Prostate gland (tissue), 2 donors: ENCODE results near the gene DUSP18. TPM values are rescaled to one million over a fixed set of nuclear protein-coding genes. Genes with fewer than 3 reads are reported as not detected.

Experiments
- DNase-seq: peaks from one replicate; pipeline ENCODE4 v3.0.0-alpha.2; 2019; ENCODE audit warnings: low spot score
- H3K27ac ChIP-seq, 2 donors: fragments of 200-600 bp; sonication (generic); 2 replicates each; pipeline ENCODE4 v1.5.1; 2017 to 2019
- H3K27me3 ChIP-seq: fragments of 200-600 bp; sonication (generic); replicated peaks from 2 replicates; pipeline ENCODE4 v1.5.1; 2019; ENCODE audit not compliant: insufficient read depth
- H3K36me3 ChIP-seq, 2 donors: fragments of 200-600 bp; sonication (generic); 1 replicate in 1 of 2; 2 replicates in 1 of 2; pipeline versions ENCODE4 v1.5.1 to v1.8.1; 2017 to 2019
- H3K4me1 ChIP-seq: fragments of 200-600 bp; sonication (generic); replicated peaks from 2 replicates; pipeline ENCODE4 v1.5.1; 2019
- H3K4me3 ChIP-seq, 2 donors: fragments of 200-600 bp; sonication (generic); 2 replicates each; pipeline ENCODE4 v1.5.1; 2017 to 2019
- H3K9me3 ChIP-seq: fragments of 200-600 bp; sonication (generic); 2 replicates; pipeline ENCODE4 v1.5.1; 2017
- POLR2A ChIP-seq: fragments of 450-650 bp; IDR thresholded peaks from one replicate; pipeline ENCODE4 v1.6.1; 2016; ENCODE audit warnings: antibody characterized with exemption, mild to moderate bottlenecking
- POLR2AphosphoS5 ChIP-seq: sonication (generic); formaldehyde crosslinking; IDR thresholded peaks from one replicate; pipeline ENCODE4 v1.6.1; 2017; ENCODE audit warnings: antibody characterized with exemption
- WGBS: methylation state at CpG from one replicate; pipeline ENCODE4 v1.1.5; 2018; 5-methylcytosine and 5-hydroxymethylcytosine counted together
- intact Hi-C: fragments of 100-400 bp; cut with DNase I; formaldehyde crosslinking; loops from one replicate; pipeline ENCODE4 v1.14.2; 2022
- total RNA-seq, 2 donors: library from RNA; depleted of rRNA; stranded (reverse); fragments of >200 nt; gene quantifications; one replicate each; pipeline ENCODE4 v1.1.0, GENCODE V29; 2016
- TF ChIP-seq, protein P1 (sequence below), 4 experiments: fragments of 200-600 bp in 2 of 4; fragments of 450-650 bp in 2 of 4; sonication (generic) in 2 of 4; IDR thresholded peaks; 1 replicate in 3 of 4; 2 replicates in 1 of 4; pipeline ENCODE4 v1.5.1; 2016 to 2019; ENCODE audit warnings: antibody characterized with exemption in 4 of 4, mild to moderate bottlenecking in 2 of 4, moderate library complexity in 2 of 4

Gene DUSP18
- total RNA-seq, 2 donors from 2014 or later = 12.5 to 15.6 TPM

DNA sequence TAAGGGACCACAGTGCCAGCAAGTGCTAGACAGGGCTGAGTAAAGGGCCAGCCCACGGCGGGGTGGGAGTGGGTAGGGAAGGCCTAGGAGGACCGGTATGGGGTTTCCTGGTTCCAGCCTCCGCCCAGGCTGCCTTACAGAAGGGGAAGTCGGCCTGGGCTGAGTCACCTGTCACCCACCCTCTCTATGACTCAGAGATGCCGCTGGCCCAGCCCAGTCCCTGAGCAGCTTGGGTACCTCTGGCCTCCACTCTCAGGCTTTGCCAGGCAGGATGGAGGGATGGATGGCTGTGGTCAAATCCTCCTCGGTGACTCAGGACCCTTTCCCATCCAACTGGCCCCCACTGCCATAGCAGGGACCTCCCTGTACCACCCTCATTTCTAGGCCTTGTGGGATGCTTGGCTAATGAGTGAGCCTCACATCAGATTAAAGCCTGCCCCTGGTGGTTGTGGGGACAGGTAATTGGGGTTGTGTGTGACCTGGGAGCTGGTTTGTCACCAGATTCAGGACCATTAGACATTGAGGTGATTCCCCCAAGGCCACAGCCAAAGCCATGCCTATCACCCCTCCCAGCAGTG is 18.2 kb downstream of the DUSP18 start:
- DNase-seq = no peak
- Histone ChIP-seq H3K9me3 (no peaks in the 10 kb centered on the region), H3K27me3 (no peaks in the 10 kb centered on the region), H3K4me3 (no peak overlapping the region), H3K36me3 (no peaks in the 10 kb centered on the region), H3K4me1 (no peaks in the 10 kb centered on the region), H3K27ac (no peak overlapping the region)
- TF ChIP-seq POLR2A (no peak), POLR2AphosphoS5 (no peak)
- TF ChIP-seq, protein P1, sequence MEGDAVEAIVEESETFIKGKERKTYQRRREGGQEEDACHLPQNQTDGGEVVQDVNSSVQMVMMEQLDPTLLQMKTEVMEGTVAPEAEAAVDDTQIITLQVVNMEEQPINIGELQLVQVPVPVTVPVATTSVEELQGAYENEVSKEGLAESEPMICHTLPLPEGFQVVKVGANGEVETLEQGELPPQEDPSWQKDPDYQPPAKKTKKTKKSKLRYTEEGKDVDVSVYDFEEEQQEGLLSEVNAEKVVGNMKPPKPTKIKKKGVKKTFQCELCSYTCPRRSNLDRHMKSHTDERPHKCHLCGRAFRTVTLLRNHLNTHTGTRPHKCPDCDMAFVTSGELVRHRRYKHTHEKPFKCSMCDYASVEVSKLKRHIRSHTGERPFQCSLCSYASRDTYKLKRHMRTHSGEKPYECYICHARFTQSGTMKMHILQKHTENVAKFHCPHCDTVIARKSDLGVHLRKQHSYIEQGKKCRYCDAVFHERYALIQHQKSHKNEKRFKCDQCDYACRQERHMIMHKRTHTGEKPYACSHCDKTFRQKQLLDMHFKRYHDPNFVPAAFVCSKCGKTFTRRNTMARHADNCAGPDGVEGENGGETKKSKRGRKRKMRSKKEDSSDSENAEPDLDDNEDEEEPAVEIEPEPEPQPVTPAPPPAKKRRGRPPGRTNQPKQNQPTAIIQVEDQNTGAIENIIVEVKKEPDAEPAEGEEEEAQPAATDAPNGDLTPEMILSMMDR (IDR thresholded peaks at IDR 0.05) = no peak
- 57% methylated on average over 7 of the region's 7 CpGs for WGBS
- intact Hi-C loops = no loop called here

DNA sequence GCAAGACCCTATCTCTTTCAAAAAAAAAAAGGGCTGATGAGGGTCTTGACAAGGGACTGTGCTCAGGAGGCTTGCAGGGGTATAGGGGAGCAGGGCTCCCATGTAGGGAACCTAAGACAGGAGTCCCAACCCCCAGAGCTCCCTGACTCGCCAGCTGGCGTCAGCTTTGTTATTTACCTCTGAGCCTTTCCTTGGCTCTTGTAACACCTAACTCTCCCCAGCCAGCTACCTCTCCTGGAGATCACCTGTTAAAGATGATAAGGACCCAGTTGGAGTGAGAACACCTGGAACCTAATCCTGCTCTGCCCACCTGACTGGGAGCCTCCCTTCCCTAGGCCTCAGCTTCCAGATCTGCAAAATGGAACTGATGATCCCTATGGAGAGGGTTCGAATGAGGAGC is 18.9 kb downstream of the DUSP18 start:
- H3K27me3 ChIP-seq = no peaks in the 10 kb centered on the region
- no peaks in the 10 kb centered on the region for H3K4me1 ChIP-seq
- H3K4me3 ChIP-seq = no peak overlapping the region
- intact Hi-C loops = no loop called here
- H3K27ac ChIP-seq = no peak overlapping the region
- WGBS = 92% methylated on average over 3 of the region's 3 CpGs
- no peaks in the 10 kb centered on the region for H3K36me3 ChIP-seq
- no peak for TF ChIP-seq POLR2AphosphoS5
- TF ChIP-seq POLR2A = no peak
- TF ChIP-seq, protein P1 (IDR thresholded peaks at IDR 0.05) = no peak
- no peaks in the 10 kb centered on the region for H3K9me3 ChIP-seq
- DNase-seq = no peak

DNA sequence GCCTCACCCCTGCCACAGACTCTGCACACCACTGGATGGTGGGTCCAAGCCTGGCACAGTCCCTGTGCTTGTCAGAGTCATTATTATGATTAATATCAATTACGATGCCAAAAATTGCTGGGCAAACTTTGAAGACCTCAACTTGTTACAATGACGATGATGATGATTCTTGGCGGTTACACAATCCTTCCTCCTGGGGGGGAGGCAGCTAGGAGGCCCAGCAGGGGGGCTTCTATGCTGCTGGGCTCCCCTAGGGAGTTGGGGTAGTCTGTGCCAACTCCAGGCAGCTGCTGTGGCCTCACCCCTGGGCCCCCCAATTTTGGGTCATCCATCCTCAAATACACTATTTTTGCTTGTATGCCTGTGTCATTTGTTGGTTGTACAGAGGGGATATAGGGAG is 20.1 kb downstream of the DUSP18 start:
- no peaks in the 10 kb centered on the region for H3K4me1 ChIP-seq
- intact Hi-C loops = no loop called here
- no peak overlapping the region for H3K27ac ChIP-seq
- TF ChIP-seq POLR2A = no peak
- TF ChIP-seq POLR2AphosphoS5 = no peak
- TF ChIP-seq, protein P1 (IDR thresholded peaks at IDR 0.05) = no peak
- H3K36me3 ChIP-seq = no peaks in the 10 kb centered on the region
- no peaks in the 10 kb centered on the region for H3K27me3 ChIP-seq
- H3K9me3 ChIP-seq = no peaks in the 10 kb centered on the region
- no peak for DNase-seq
- 78% methylated on average over 3 of the region's 3 CpGs for WGBS
- H3K4me3 ChIP-seq = no peak overlapping the region

DNA sequence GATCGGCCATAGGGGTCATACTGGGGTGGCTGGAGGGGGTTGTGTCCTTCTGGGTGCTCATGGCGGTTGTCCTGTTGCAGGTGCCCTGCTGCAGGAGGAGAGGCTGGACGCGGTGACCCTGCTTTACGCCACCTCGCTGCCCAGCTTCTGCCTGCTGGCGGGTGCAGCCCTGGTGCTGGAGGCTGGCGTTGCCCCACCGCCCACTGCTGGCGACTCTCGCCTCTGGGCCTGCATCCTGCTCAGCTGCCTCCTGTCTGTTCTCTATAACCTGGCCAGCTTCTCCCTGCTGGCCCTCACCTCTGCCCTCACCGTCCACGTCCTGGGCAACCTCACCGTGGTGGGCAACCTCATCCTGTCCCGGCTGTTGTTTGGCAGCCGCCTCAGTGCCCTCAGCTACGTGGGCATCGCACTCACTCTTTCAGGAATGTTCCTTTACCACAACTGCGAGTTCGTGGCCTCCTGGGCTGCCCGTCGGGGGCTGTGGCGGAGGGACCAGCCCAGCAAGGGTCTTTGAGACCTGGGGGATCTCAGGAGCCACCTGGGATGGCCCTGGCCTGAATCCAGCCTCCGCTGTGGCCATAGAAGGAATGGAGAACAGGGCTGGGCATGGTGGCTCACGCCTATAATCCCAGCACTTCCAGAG is 21.0 kb downstream of the DUSP18 start:
- Histone ChIP-seq H3K9me3 (no peaks in the 10 kb centered on the region), H3K4me3 (no peak overlapping the region), H3K27ac (no peak overlapping the region), H3K4me1 (no peaks in the 10 kb centered on the region), H3K36me3 (no peaks in the 10 kb centered on the region), H3K27me3 (no peaks in the 10 kb centered on the region)
- 95% methylated on average over 25 of the region's 25 CpGs for WGBS
- TF ChIP-seq, protein P1 (IDR thresholded peaks at IDR 0.05) = no peak
- no peak for TF ChIP-seq POLR2A
- TF ChIP-seq POLR2AphosphoS5 = no peak
- intact Hi-C loops = no loop called here
- DNase-seq = no peak
